ENCODE data around the gene SSH3.
A peak's percentile ranks its signal among the peaks of the same experiment; 100 is the strongest.

SSH3 gene

GRCh38 chr11:67295846-67296245, 7.5 kb upstream of the SSH3 start:
- DNase-seq = peak; percentile 22

- no peak for DNase-seq
Observed at GRCh38 chr11:67298786-67299185, 4.5 kb upstream of the SSH3 start.

GRCh38 chr11:67299471-67300191, 3.7 kb upstream of the SSH3 start:
- DNase-seq = no peak

GRCh38 chr11:67300256-67300755, 3.0 kb upstream of the SSH3 start:
- DNase-seq = no peak

GRCh38 chr11:67300756-67301312, 2.5 kb upstream of the SSH3 start:
- no peak for DNase-seq

GRCh38 chr11:67301313-67301921, 1.9 kb upstream of the SSH3 start:
- DNase-seq = no peak

- DNase-seq = peak; percentile 51
Observed at GRCh38 chr11:67301951-67302516, 1.3 kb upstream of the SSH3 start.

GRCh38 chr11:67302571-67303131, 679 bp upstream of the SSH3 start:
- peak; percentile 66 for DNase-seq

GRCh38 chr11:67303835-67304411, 593 bp downstream of the SSH3 start:
- DNase-seq = peak; percentile 42

- peak; percentile 27 for DNase-seq
Observed at GRCh38 chr11:67304511-67305113, 1.3 kb downstream of the SSH3 start.

GRCh38 chr11:67306769-67307544, 3.6 kb downstream of the SSH3 start:
- DNase-seq = no peak

- DNase-seq = no peak
Observed at GRCh38 chr11:67307545-67308001, 4.2 kb downstream of the SSH3 start.

GRCh38 chr11:67308031-67308866, 4.9 kb downstream of the SSH3 start:
- no peak for DNase-seq

GRCh38 chr11:67309166-67309565, 5.8 kb downstream of the SSH3 start:
- no peak for DNase-seq

GRCh38 chr11:67309661-67310061, 6.3 kb downstream of the SSH3 start:
- no peak for DNase-seq

GRCh38 chr11:67310246-67311050, 7.1 kb downstream of the SSH3 start:
- no peak for DNase-seq

GRCh38 chr11:67311051-67311555, 7.8 kb downstream of the SSH3 start:
- DNase-seq = no peak

GRCh38 chr11:67311556-67312082, 8.3 kb downstream of the SSH3 start:
- DNase-seq = no peak
